PC-3 (cell line): ENCODE measurements around the gene CRTAC1. TPM values are rescaled to one million over a fixed set of nuclear protein-coding genes. Genes with fewer than 3 reads are reported as not detected.

Experiments
- ATAC-seq: fragments of 200-7000 bp; cut with Tn5 transposase; 2 replicates; pipeline ENCODE4 v1.9.1; 2020; ENCODE audit warnings: mild to moderate bottlenecking, moderate library complexity
- BruUV-seq: library from RNA; stranded (reverse); fragments of 400-500 nt; replicated peaks from 2 replicates; lab custom pipeline; 2021; lab: Mats Ljungman, UMichigan
- CTCF ChIA-PET: fragments of 300-600 bp; sonication (Branson Sonifier 250); formaldehyde crosslinking; loops from one replicate; lab custom pipeline; 2022; ENCODE audit warnings: antibody characterized with exemption; lab: Charles Lee
- POLR2A ChIA-PET: fragments of 300-600 bp; sonication (Branson Sonifier 250); formaldehyde crosslinking; loops from one replicate; lab custom pipeline; 2022; ENCODE audit warnings: antibody characterized with exemption; ENCODE audit not compliant: unreplicated experiment; lab: Charles Lee
- DNase-seq: peaks from one replicate; pipeline ENCODE4 v3.0.0-alpha.2; 2015
- H2AFZ ChIP-seq: fragments of 300-600 bp; sonication (generic); 2 replicates; pipeline ENCODE4 v1.6.0; 2016; ENCODE audit warnings: antibody characterized with exemption, low read length
- H3F3A ChIP-seq: fragments of 300-600 bp; sonication (generic); one replicate; pipeline ENCODE4 v1.6.0; 2017; ENCODE audit warnings: antibody characterized with exemption, low read length, control low read depth, mild to moderate bottlenecking; ENCODE audit not compliant: unreplicated experiment
- H3K27ac ChIP-seq: fragments of 300-600 bp; sonication (generic); 2 replicates; pipeline ENCODE4 v1.5.1; 2016; ENCODE audit warnings: mild to moderate bottlenecking, low read length
- H3K27me3 ChIP-seq: fragments of 300-600 bp; sonication (generic); 2 replicates; pipeline ENCODE4 v1.6.1; 2016; ENCODE audit warnings: low read length, mixed read lengths
- H3K36me3 ChIP-seq: fragments of 300-600 bp; sonication (generic); 2 replicates; pipeline ENCODE4 v1.6.1; 2016; ENCODE audit warnings: low read depth, mixed run types, low read length, mixed read lengths
- H3K4me1 ChIP-seq: fragments of 300-600 bp; sonication (generic); 2 replicates; pipeline ENCODE4 v1.5.1; 2016; ENCODE audit warnings: low read length; ENCODE audit not compliant: insufficient read depth
- H3K4me2 ChIP-seq: fragments of 300-600 bp; sonication (generic); 2 replicates; pipeline ENCODE4 v1.6.0; 2016; ENCODE audit warnings: low read length
- H3K4me3 ChIP-seq: fragments of 300-600 bp; sonication (generic); 2 replicates; pipeline ENCODE4 v1.5.1; 2016; ENCODE audit warnings: mild to moderate bottlenecking, low read length, mixed read lengths
- H3K79me2 ChIP-seq: fragments of 300-600 bp; sonication (generic); 2 replicates; pipeline ENCODE4 v1.6.1; 2017; ENCODE audit warnings: low read length, mixed read lengths
- H3K9ac ChIP-seq: fragments of 300-600 bp; sonication (generic); 2 replicates; pipeline ENCODE4 v1.6.0; 2016; ENCODE audit warnings: mild to moderate bottlenecking, low read length
- H3K9me2 ChIP-seq: fragments of 300-600 bp; sonication (generic); replicated peaks from 2 replicates; pipeline ENCODE4 v1.6.1; 2016; ENCODE audit warnings: mixed run types, low read length, mixed read lengths
- H3K9me3 ChIP-seq: fragments of 300-600 bp; sonication (generic); 2 replicates; pipeline ENCODE4 v1.6.1; 2016; ENCODE audit warnings: low read length, mixed read lengths
- H4K20me1 ChIP-seq: fragments of 300-600 bp; sonication (generic); 2 replicates; pipeline ENCODE4 v1.6.1; 2016; ENCODE audit warnings: low read length, mixed read lengths
- EZH2 ChIP-seq: fragments of 300-600 bp; sonication (generic); IDR thresholded peaks from one replicate; pipeline ENCODE4 v1.6.1; 2017; ENCODE audit warnings: antibody characterized with exemption, mild to moderate bottlenecking, low read length; ENCODE audit not compliant: unreplicated experiment
- EZH2phosphoT487 ChIP-seq: fragments of 300-600 bp; sonication (generic); IDR thresholded peaks from 2 replicates; pipeline ENCODE4 v1.6.1; 2018; ENCODE audit warnings: mild to moderate bottlenecking, antibody characterized with exemption, low read length, borderline replicate concordance
- intact Hi-C: fragments of 100-400 bp; cut with micrococcal nuclease; formaldehyde crosslinking; loops from 2 replicates; pipeline ENCODE4 v1.9.0; 2023
- total RNA-seq: library from RNA; depleted of rRNA; stranded (reverse); fragments of >200 nt; gene quantifications from 2 replicates; pipeline ENCODE4 v1.2.3, GENCODE V29; 2014
- TF ChIP-seq, protein P1 (sequence below): fragments of 300-600 bp; sonication (generic); conservative IDR thresholded peaks from 2 replicates; pipeline ENCODE4 v1.5.1; 2017; ENCODE audit warnings: antibody characterized with exemption, low read depth, mild to moderate bottlenecking, low read length

CRTAC1 gene
- total RNA-seq, 1 experiment from 2014 or later: not detected

DNA sequence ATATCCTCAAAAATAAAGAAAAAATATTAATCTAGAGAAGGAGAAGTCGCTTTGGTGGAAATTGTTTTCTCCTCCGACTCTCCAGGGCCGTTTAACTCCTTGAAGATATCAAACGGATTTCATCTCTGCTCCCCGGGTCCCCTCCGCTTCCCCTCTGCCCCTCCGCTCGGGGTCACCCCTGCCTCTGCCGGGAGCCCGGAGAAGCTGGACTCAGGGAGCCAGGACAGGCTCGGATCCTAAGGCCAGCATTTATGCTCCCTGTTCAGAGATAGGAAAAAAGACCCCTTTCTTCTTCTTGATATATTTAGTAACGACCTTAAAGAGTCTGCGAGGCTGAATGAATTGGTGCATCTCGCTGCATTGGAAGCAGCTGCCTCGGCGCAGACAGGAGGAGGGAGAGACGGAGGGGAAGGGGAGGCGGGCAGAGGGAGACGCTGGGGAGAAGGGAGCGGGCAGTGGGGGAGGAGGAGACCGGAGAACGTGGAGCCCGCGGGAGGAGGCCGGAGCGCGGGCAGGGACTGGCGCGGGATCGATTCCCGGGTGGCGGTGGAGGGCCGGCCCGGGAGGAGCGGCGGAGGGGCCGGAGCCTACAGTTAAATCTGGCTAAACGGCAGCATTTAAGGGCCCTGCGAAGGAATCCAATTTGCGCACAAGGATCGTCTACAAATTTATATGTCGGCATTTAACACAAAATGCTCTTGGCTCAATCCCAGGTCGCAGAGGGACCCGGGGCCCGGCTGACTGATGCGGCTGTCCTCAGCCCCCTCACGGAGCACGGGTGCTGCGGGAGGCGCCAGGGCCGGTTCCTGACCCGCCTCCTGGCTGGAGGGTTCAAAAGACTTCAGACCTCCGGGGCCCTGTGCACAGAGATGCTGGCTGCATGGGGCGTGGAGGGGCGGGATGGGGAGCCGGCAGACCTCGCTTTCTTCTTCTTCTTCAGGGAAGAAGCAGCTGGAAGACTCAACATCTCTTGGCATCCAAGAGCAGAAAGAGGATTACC, 55.6 kb downstream of the CRTAC1 start:
- no peaks in the 10 kb centered on the region for H3F3A ChIP-seq
- POLR2A ChIA-PET: no interaction called here
- TF ChIP-seq, protein P1, sequence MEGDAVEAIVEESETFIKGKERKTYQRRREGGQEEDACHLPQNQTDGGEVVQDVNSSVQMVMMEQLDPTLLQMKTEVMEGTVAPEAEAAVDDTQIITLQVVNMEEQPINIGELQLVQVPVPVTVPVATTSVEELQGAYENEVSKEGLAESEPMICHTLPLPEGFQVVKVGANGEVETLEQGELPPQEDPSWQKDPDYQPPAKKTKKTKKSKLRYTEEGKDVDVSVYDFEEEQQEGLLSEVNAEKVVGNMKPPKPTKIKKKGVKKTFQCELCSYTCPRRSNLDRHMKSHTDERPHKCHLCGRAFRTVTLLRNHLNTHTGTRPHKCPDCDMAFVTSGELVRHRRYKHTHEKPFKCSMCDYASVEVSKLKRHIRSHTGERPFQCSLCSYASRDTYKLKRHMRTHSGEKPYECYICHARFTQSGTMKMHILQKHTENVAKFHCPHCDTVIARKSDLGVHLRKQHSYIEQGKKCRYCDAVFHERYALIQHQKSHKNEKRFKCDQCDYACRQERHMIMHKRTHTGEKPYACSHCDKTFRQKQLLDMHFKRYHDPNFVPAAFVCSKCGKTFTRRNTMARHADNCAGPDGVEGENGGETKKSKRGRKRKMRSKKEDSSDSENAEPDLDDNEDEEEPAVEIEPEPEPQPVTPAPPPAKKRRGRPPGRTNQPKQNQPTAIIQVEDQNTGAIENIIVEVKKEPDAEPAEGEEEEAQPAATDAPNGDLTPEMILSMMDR: no peak
- TF ChIP-seq EZH2phosphoT487 (no peak), EZH2 (no peak)
- no peaks in the 10 kb centered on the region for H3K79me2 ChIP-seq
- H3K4me3 ChIP-seq: no peak overlapping the region
- H4K20me1 ChIP-seq: no peaks in the 10 kb centered on the region
- no peak overlapping the region for H2AFZ ChIP-seq
- no peak overlapping the region for H3K4me2 ChIP-seq
- DNase-seq (no peak), ATAC-seq (no peak)
- H3K9ac ChIP-seq: no peak overlapping the region
- intact Hi-C loops: no loop called here
- no peaks in the 10 kb centered on the region for H3K36me3 ChIP-seq
- BruUV-seq: no TSS peak
- CTCF ChIA-PET: no interaction called here
- no peaks in the 10 kb centered on the region for H3K9me2 ChIP-seq
- H3K4me1 ChIP-seq: no peaks in the 10 kb centered on the region
- H3K27me3 ChIP-seq: peaks cover 96% of the 10 kb centered on the region
- H3K9me3 ChIP-seq: no peaks in the 10 kb centered on the region
- no peak overlapping the region for H3K27ac ChIP-seq

DNA sequence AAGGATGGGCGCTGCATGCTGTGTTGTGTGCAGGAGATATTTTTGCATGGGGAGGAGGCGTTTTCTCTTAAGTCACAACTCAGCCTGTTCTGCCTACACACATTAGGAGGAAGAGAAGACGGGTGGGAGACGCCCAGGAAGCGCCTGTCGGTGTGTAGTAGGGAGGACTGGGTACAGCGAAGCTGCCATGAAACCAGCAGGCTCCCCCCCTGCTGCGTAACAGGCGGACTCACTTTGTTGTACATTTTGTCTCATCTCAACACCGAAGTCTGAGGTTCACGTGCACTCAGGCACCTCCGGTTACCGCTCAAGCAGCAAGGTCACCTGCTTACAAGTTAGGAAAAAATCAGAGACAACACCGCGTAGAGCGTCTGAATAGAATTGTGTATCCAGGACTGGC, 56.3 kb downstream of the CRTAC1 start:
- Histone ChIP-seq H3K27ac (no peak overlapping the region), H3K9ac (no peak overlapping the region), H3F3A (no peaks in the 10 kb centered on the region), H2AFZ (no peak overlapping the region), H3K79me2 (no peaks in the 10 kb centered on the region), H3K9me2 (no peaks in the 10 kb centered on the region), H3K36me3 (no peaks in the 10 kb centered on the region), H3K4me3 (no peak overlapping the region), H4K20me1 (no peaks in the 10 kb centered on the region), H3K4me1 (no peaks in the 10 kb centered on the region), H3K4me2 (no peak overlapping the region), H3K27me3 (peaks cover 96% of the 10 kb centered on the region), H3K9me3 (no peaks in the 10 kb centered on the region)
- TF ChIP-seq, protein P1: no peak
- TF ChIP-seq EZH2phosphoT487 (no peak), EZH2 (no peak)
- intact Hi-C loops: no loop called here
- DNase-seq (no peak), ATAC-seq (no peak)
- no TSS peak for BruUV-seq
- CTCF ChIA-PET: no interaction called here
- POLR2A ChIA-PET: no interaction called here
